Neural crest cell (in vitro differentiated cells): ENCODE data around the gene DPEP2NB. TPM values are rescaled to one million over a fixed set of nuclear protein-coding genes. Genes with fewer than 3 reads are reported as not detected.
"Not testable (repeated sequence)": the region's sequence is repeated elsewhere in the genome, so short reads cannot be mapped to it uniquely, and the experiment has no call there.

Source experiments
- DNase-seq: peaks from one replicate; pipeline ENCODE4 v3.0.0; 2021; ENCODE audit warnings: low read depth, mixed read lengths, low spot score
- H3K27ac Mint-ChIP-seq: one replicate; pipeline ENCODE4 v1.8.0; 2021; ENCODE audit warnings: mild to moderate bottlenecking, mixed read lengths; ENCODE audit not compliant: unreplicated experiment
- H3K27me3 Mint-ChIP-seq: 2 replicates; pipeline ENCODE4 v1.8.0; 2021; ENCODE audit warnings: low read depth, mild to moderate bottlenecking, mixed read lengths
- H3K36me3 Mint-ChIP-seq: 2 replicates; pipeline ENCODE4 v1.8.0; 2021; ENCODE audit warnings: low read depth, mild to moderate bottlenecking, mixed read lengths
- H3K4me1 Mint-ChIP-seq: 2 replicates; pipeline ENCODE4 v1.8.0; 2021; ENCODE audit warnings: mixed read lengths
- H3K4me3 Mint-ChIP-seq: one replicate; pipeline ENCODE4 v1.8.0; 2021; ENCODE audit warnings: mild to moderate bottlenecking, mixed read lengths
- H3K9me3 Mint-ChIP-seq: 2 replicates; pipeline ENCODE4 v1.8.0; 2021; ENCODE audit warnings: mixed read lengths
- CTCF ChIP-seq: fragments of 200-600 bp; sonication (generic); conservative IDR thresholded peaks from 2 replicates; pipeline ENCODE4 v1.5.0; 2021; ENCODE audit warnings: antibody characterized with exemption, mild to moderate bottlenecking
- total RNA-seq: library from RNA; stranded (reverse); gene quantifications from 2 replicates; pipeline ENCODE4 v1.2.1, GENCODE V29; 2021

DPEP2NB gene
- total RNA-seq, 1 donor from 2014 or later, result not detected

DNA sequence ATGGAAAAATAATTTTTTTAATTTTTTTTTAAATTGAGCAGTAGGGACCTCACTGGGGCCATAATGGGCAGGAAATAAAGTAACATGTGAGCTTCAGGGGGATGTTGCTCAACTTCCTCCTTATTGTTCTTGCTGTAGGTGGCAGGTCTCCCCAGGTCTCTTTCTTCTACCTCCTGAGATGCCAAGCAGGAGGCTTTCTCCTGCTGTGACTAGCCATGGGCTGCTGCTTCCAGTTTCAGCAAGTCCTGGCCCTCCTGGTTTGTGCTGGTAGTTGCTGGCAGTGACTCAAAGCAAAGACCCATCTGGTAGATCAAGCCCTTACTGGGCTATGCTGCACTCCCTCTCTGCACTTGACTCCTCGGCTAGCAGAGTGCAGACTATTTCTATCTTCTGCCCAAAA lies 2.3 kb downstream of the DPEP2NB start:
- DNase-seq, result no peak
- Mint-ChIP-seq H3K36me3 (no peaks in the 10 kb centered on the region), H3K27me3 (peaks cover 16% of the 10 kb centered on the region), H3K27ac (no peak overlapping the region), H3K4me1 (no peaks in the 10 kb centered on the region), H3K4me3 (no peak overlapping the region), H3K9me3 (no peaks in the 10 kb centered on the region)
- TF ChIP-seq CTCF, result no peak

GRCh38 chr16:68009872-68010271 lies 5.8 kb downstream of the DPEP2NB start:
- not testable (repeated sequence) for H3K36me3 Mint-ChIP-seq, H3K4me3 Mint-ChIP-seq, DNase-seq, H3K4me1 Mint-ChIP-seq, H3K9me3 Mint-ChIP-seq
- Mint-ChIP-seq H3K27me3 (peaks cover 13% of the 10 kb centered on the region), H3K27ac (peak overlapping the region; percentile 13)

DNA sequence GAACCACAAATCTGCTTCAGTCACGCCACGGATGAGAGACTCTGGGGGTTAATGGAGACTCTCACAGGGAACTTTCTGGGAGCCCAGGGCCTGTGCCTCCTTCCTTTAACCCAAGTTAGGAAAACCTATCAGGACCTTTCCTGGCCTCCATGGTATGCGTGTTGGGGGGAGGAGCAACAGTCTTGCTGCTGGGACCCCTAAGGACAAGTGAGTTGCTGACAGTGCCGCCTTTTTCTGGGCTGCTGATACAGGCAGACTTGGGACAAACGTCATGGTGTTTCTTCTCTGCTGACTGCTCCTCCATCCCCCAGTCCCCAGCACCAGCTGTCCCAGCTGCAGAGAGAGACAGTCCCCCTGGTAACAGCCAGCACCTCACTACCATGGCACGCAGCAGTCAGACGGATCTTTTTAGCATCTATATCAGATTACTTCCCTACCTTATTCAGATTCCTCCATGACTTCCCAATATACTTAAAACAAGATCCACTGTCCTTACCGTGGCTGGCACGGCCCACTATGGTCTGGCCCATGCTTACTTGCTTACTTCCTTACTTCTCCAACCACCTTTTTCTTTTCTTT lies 6.5 kb downstream of the DPEP2NB start:
- no peak for DNase-seq
- no peaks in the 10 kb centered on the region for H3K4me1 Mint-ChIP-seq
- peaks cover 10% of the 10 kb centered on the region for H3K27me3 Mint-ChIP-seq
- H3K4me3 Mint-ChIP-seq, result no peak overlapping the region
- TF ChIP-seq CTCF, result no peak
- no peaks in the 10 kb centered on the region for H3K9me3 Mint-ChIP-seq
- no peaks in the 10 kb centered on the region for H3K36me3 Mint-ChIP-seq
- no peak overlapping the region for H3K27ac Mint-ChIP-seq

- H3K27ac Mint-ChIP-seq, result no peak overlapping the region
- no peak for DNase-seq
- peaks cover 5% of the 10 kb centered on the region for H3K27me3 Mint-ChIP-seq
- no peaks in the 10 kb centered on the region for H3K36me3 Mint-ChIP-seq
- no peak for TF ChIP-seq CTCF
- H3K4me1 Mint-ChIP-seq, result no peaks in the 10 kb centered on the region
- H3K9me3 Mint-ChIP-seq, result no peaks in the 10 kb centered on the region
- H3K4me3 Mint-ChIP-seq, result no peak overlapping the region
These were observed 9.9 kb downstream of the DPEP2NB start for GRCh38 chr16:68005786-68006286.

DNA sequence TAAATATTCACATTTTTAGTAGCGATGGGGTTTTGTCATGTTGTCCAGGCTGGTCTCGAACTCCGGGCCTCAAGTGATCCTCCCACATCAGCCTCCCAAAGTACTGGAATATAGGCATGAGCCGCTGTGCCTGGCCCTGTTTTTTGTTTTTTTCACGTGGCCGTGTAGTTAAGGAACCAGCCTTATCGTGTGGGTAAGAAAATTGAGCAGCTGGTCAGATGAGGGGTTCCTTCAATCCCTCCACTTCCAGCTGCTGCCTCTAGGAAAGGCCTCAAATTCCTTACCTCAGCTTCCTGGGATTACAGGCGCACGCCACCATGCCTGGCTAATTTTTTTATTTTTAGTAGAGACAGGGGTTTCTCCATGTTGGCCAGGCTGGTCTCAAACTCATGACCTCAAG lies 10.5 kb downstream of the DPEP2NB start:
- Mint-ChIP-seq H3K4me1 (no peaks in the 10 kb centered on the region), H3K36me3 (no peaks in the 10 kb centered on the region), H3K27me3 (peaks cover 5% of the 10 kb centered on the region), H3K9me3 (no peaks in the 10 kb centered on the region), H3K4me3 (no peak overlapping the region), H3K27ac (no peak overlapping the region)
- no peak for TF ChIP-seq CTCF
- no peak for DNase-seq

DNA sequence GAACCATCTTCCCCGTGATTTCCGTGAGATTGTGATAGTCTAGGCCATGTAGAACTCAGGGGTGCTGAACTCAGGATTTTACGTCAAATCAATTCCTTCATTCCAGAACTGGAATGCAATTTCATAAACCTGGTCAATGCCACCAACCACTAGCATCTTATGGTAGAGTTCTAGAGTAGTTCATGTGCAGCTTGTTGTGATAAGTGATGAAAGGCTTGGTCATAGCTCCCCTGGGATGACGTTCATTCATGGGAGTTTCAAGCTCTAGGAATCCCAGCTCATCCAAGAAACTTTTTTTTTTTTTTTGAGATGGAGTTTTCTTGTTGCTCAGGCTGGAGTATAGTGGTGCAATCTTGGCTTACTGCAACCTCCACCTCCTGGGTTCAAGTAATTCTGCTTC lies 12.7 kb downstream of the DPEP2NB start:
- DNase-seq, result no peak
- Mint-ChIP-seq H3K9me3 (no peaks in the 10 kb centered on the region), H3K4me3 (no peak overlapping the region), H3K27ac (no peak overlapping the region), H3K4me1 (no peaks in the 10 kb centered on the region), H3K36me3 (no peaks in the 10 kb centered on the region), H3K27me3 (no peaks in the 10 kb centered on the region)
- TF ChIP-seq CTCF, result no peak
